Measurements from ENCODE around the gene CNRIP1.

The CNRIP1 gene

DNA sequence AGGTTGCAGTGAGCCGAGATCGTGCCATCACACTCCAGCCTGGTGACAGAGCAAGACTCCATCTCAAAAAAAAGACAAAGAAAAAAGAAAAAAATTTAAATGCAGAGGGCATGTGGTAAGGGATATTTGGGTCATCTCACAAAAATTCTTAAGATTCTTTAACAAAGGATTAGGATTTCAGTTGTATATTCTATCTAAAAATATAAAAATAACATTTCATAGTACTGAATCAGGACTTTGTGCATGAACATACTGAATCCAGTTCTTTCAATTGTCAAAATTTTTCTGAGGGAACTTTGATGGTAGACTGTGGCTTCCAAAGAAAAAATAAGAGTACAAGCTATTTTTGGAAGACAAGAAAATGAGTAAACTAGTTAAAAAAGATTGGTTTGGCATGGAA is 60.9 kb downstream of the CNRIP1 start:
- no peak overlapping the region for H3K4me3 ChIP-seq (ENCODE audit: low read depth, low read length)
- TF ChIP-seq, protein P1, sequence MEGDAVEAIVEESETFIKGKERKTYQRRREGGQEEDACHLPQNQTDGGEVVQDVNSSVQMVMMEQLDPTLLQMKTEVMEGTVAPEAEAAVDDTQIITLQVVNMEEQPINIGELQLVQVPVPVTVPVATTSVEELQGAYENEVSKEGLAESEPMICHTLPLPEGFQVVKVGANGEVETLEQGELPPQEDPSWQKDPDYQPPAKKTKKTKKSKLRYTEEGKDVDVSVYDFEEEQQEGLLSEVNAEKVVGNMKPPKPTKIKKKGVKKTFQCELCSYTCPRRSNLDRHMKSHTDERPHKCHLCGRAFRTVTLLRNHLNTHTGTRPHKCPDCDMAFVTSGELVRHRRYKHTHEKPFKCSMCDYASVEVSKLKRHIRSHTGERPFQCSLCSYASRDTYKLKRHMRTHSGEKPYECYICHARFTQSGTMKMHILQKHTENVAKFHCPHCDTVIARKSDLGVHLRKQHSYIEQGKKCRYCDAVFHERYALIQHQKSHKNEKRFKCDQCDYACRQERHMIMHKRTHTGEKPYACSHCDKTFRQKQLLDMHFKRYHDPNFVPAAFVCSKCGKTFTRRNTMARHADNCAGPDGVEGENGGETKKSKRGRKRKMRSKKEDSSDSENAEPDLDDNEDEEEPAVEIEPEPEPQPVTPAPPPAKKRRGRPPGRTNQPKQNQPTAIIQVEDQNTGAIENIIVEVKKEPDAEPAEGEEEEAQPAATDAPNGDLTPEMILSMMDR (IDR thresholded peaks at IDR 0.05; ENCODE audit: low read depth, low read length) = no peak
- DNase-seq (ENCODE audit: low read depth, low spot score) = no peak
- in situ Hi-C loops (cut with HindIII; ENCODE audit: low sequenced_read_pairs) = no loop called here

DNA sequence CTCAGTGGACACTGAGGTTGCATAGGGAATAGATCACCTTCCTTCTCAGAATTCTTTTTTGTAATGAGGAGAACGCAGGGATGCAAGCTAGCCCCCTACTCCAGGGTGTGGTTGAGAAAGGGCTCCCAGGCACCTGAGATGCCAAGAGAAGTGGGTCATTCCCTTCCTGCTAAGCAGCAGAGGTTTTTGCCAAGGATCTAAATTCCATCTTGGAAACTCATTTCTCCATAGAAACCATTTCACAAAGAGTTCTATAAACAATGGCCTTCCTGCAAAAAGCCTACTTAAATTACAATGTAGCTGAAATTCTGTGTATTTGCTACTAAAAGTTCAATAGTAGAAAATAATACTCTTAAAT is 63.7 kb downstream of the CNRIP1 start:
- H3K4me3 ChIP-seq (ENCODE audit: low read depth, low read length) = no peak overlapping the region
- in situ Hi-C loops (cut with HindIII; ENCODE audit: low sequenced_read_pairs) = no loop called here
- TF ChIP-seq, protein P1 (IDR thresholded peaks at IDR 0.05; ENCODE audit: low read depth, low read length) = no peak
- DNase-seq (ENCODE audit: low read depth, low spot score) = peak; percentile 70

DNA sequence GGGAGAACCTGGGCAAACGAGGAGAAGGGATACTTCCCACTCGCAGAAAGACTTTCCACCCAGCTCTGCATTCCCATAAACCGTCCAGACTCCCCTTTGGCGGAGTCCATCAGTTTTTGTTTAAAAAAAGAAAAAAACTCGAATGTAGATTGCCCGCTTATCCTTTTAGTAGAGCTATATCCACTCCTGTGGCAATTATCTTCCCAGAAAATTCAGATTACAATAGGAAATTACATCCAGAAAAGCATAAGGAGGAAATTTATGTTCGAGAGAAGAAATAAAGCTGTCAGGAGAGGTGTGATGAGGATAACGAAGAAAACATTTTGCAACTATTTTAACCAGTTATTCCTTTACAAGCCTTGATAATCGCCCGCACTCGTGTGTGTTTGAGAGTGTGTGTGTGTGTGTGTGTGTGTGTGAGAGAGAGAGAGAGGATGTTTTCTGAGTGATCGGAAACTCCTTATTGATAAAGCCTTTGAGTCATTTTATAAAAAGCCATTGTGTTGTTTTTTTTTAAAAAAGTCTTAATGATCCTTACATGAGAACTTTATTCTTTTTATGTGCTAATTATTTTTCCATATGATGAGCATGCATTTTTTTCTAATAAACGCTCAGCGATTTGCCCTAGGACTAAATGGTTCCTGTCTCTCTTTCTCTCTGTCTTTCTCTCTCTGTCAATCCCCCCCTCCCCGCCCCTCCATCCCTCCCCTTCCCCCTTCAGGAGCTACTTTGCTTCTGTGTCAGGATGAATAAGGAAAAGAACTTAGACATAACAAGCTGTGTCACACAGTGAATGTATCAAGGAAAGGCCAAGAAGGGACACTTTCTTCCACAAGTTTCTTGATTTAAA is 66.3 kb downstream of the CNRIP1 start:
- peak; percentile 55 for DNase-seq (ENCODE audit: low read depth, low spot score)
- TF ChIP-seq, protein P1 (IDR thresholded peaks at IDR 0.05; ENCODE audit: low read depth, low read length) = no peak
- in situ Hi-C loops (cut with HindIII; ENCODE audit: low sequenced_read_pairs) = no loop called here
- peak overlapping the region; percentile 72 for H3K4me3 ChIP-seq (ENCODE audit: low read depth, low read length)

DNA sequence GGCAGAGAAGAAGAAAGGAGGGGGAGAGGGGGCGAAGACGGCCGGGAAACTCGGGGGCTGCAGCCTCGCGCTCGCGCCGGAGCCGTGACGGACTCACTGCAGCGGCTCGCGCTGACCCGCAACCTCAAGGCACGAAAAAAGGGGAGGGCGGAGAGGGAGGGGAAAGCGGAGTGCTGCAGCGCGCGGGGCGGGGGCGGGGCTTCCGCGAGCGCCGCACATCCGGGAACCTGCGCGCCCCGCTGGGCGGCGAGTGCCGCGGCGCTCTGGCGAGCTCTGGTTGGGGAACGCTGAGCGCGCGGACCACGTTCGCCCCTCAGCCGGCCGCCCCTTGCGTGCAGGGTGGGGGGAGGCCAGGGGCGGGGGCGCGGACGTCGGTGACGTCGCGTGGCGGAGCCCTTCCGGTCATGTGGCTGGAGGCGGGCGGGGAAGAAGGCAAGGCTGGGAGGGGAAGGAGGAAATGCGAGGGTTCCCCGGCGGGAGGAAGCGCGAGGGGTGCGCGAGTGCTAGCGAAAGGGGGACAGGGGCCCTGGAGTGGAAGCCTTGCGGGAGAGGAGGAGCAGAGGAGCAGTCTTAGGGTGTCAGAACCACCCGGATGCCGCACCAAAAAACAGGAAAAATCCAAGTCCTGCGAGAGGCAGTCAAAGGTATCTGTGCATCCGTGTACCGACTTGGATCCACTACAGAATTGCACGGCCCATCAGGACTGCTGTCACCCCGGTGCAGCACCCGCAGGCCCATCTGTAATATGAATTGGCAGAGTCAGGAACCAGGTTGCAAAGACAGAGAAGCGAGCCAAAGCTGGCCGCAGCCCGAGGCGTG is 67.1 kb downstream of the CNRIP1 start, which contains the start of gene PPP3R1:
Gene PPP3R1 (minus strand): TSS at position 133 of the 819 bp plus-strand sequence. CDS start 405 bp downstream, outside the sequence.
- H3K4me3 ChIP-seq (ENCODE audit: low read depth, low read length) = peak within 1 kb of the TSS; percentile 85
- DNase-seq (ENCODE audit: low read depth, low spot score) = peak; percentile 97
- in situ Hi-C loops (cut with HindIII; ENCODE audit: low sequenced_read_pairs) = no loop called here
- TF ChIP-seq, protein P1 (IDR thresholded peaks at IDR 0.05; ENCODE audit: low read depth, low read length) = no peak

DNA sequence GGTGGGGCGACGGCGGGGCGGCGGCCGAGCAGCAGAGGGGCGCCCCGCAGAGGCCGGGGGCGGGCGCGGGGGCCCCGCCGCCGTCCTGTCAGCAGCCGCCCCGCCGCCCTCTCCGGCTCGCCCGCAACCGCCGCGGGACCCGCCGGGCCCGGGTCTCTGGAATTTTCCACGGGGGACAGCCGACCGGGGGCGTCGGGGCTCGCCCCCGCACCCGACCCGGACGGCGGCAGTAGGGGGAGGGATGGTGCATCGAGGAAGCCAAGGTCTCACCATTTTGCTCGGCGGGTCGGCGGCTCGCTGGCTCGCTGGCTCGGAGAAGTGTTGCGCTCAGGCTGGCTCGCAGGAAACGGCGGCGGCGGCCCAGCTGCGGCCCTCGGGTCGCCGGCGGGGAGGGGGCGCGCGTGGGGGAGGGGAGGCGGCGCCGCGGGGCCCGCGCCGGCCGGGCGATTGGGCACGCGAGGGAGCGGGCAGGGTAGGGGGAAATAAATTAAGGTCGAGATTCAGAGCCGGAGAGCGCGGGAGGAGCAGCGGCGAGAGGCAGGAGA is 67.8 kb downstream of the CNRIP1 start:
- peak overlapping the region; percentile 85 for H3K4me3 ChIP-seq (ENCODE audit: low read depth, low read length)
- in situ Hi-C loops (cut with HindIII; ENCODE audit: low sequenced_read_pairs) = no loop called here
- TF ChIP-seq, protein P1 (IDR thresholded peaks at IDR 0.05; ENCODE audit: low read depth, low read length) = no peak
- no peak for DNase-seq (ENCODE audit: low read depth, low spot score)

DNA sequence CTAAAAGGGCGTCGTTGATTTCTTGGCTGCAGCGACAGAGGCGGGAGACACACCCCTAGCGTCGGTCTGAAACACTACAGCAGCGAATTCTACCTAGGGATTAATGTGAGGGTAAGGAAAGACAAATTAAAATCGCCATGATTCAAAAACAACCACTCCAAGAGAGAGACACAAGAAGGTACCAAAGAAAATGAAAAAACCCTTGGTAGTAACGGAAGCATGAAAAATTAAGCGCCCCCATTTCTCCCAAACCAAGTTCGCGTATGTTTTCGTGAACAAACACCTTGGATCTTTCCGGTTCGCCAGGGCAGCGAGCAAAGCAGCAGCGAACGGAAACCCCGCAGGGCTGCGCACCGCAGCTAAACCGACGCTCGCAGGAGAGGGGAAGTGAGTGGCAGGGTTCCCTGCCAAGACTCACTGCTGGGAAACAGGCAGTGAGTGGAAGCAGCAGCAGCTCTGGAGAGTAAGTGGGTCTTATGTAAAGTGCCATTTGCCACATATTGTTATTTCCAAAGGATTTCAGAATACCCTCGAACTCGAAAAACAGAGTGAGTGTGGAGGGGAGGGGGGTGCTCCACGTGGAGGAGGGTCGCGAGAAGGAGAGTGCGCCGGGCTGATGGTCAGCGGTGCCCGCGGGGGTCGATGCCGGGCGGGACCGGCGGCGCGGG is 68.4 kb downstream of the CNRIP1 start:
- H3K4me3 ChIP-seq (ENCODE audit: low read depth, low read length) = peak overlapping the region; percentile 85
- DNase-seq (ENCODE audit: low read depth, low spot score) = peak; percentile 83
- in situ Hi-C loops (cut with HindIII; ENCODE audit: low sequenced_read_pairs) = no loop called here
- TF ChIP-seq, protein P1 (IDR thresholded peaks at IDR 0.05; ENCODE audit: low read depth, low read length) = peak; percentile 69

Measured in astrocyte of the spinal cord (primary cell).